Measurements from ENCODE around the gene RIT2.

RIT2 gene

DNA sequence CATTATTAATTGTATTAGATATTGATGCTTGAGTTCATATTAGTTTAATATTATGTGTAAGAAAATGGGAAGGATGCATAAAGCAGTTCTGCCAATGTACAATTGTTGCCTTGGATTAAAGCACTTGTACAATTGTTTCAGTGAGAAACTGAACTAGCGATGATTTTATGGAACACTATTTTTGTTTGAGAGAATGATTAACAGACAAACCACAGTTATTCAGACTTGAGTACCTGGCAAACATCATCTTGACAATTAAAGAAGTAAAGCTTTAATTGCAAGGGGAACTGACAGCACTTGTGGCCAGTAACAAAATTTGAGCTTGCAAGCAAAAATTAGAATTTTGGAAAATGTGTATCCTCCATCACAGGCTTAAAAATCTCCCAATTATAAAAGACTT is 214.3 kb downstream of the RIT2 start:
- no CpG with 5 or more reads among the region's 1 CpG for WGBS, 2 experiments (ENCODE audit: insufficient coverage in 2 of 2)
- no peak overlapping the region for H3K4me3 ChIP-seq (ENCODE audit: extremely low read depth, insufficient read depth, low read length, poor library complexity, severe bottlenecking)
- H3K9me3 ChIP-seq (ENCODE audit: control insufficient read depth, low read length), result no peaks in the 10 kb centered on the region
- no peaks in the 10 kb centered on the region for H3K36me3 ChIP-seq (ENCODE audit: control insufficient read depth, insufficient read depth, low read length)
- H3K4me1 ChIP-seq (ENCODE audit: control insufficient read depth, insufficient read depth, low read length, poor library complexity, severe bottlenecking), result no peaks in the 10 kb centered on the region
- no peak overlapping the region for H3K27ac ChIP-seq (ENCODE audit: low read depth, low read length, severe bottlenecking)

GRCh38 chr18:42893977-42894376 is 221.5 kb downstream of the RIT2 start:
- whole genome bisulfite sequencing, 2 experiments (ENCODE audit: insufficient coverage in 2 of 2), result no CpG with 5 or more reads among the region's 2 CpGs
- no peaks in the 10 kb centered on the region for H3K4me1 ChIP-seq (ENCODE audit: control insufficient read depth, insufficient read depth, low read length, poor library complexity, severe bottlenecking)
- H3K36me3 ChIP-seq (ENCODE audit: control insufficient read depth, insufficient read depth, low read length), result no peaks in the 10 kb centered on the region
- H3K9me3 ChIP-seq (ENCODE audit: control insufficient read depth, low read length), result no peaks in the 10 kb centered on the region
- H3K4me3 ChIP-seq (ENCODE audit: extremely low read depth, insufficient read depth, low read length, poor library complexity, severe bottlenecking), result no peak overlapping the region
- no peak overlapping the region for H3K27ac ChIP-seq (ENCODE audit: low read depth, low read length, severe bottlenecking)

- WGBS, 2 experiments (ENCODE audit: insufficient coverage in 2 of 2), result 100% methylated on average over 1 of the region's 1 CpG; no CpG with 5 or more reads in 1 of the 2 experiments
- Histone ChIP-seq H3K4me3 (ENCODE audit: extremely low read depth, insufficient read depth, low read length, poor library complexity, severe bottlenecking) (no peak overlapping the region), H3K9me3 (ENCODE audit: control insufficient read depth, low read length) (no peaks in the 10 kb centered on the region), H3K36me3 (ENCODE audit: control insufficient read depth, insufficient read depth, low read length) (no peaks in the 10 kb centered on the region), H3K4me1 (ENCODE audit: control insufficient read depth, insufficient read depth, low read length, poor library complexity, severe bottlenecking) (no peaks in the 10 kb centered on the region), H3K27ac (ENCODE audit: low read depth, low read length, severe bottlenecking) (no peak overlapping the region)
Measured at GRCh38 chr18:42892181-42892580, 223.3 kb downstream of the RIT2 start.

GRCh38 chr18:42891705-42892104 is 223.8 kb downstream of the RIT2 start:
- no peak overlapping the region for H3K4me3 ChIP-seq (ENCODE audit: extremely low read depth, insufficient read depth, low read length, poor library complexity, severe bottlenecking)
- WGBS, 2 experiments (ENCODE audit: insufficient coverage in 2 of 2), result 91 to 100% methylated on average over 1 to 2 of the region's 3 CpGs
- no peaks in the 10 kb centered on the region for H3K9me3 ChIP-seq (ENCODE audit: control insufficient read depth, low read length)
- no peaks in the 10 kb centered on the region for H3K4me1 ChIP-seq (ENCODE audit: control insufficient read depth, insufficient read depth, low read length, poor library complexity, severe bottlenecking)
- no peak overlapping the region for H3K27ac ChIP-seq (ENCODE audit: low read depth, low read length, severe bottlenecking)
- H3K36me3 ChIP-seq (ENCODE audit: control insufficient read depth, insufficient read depth, low read length), result no peaks in the 10 kb centered on the region

DNA sequence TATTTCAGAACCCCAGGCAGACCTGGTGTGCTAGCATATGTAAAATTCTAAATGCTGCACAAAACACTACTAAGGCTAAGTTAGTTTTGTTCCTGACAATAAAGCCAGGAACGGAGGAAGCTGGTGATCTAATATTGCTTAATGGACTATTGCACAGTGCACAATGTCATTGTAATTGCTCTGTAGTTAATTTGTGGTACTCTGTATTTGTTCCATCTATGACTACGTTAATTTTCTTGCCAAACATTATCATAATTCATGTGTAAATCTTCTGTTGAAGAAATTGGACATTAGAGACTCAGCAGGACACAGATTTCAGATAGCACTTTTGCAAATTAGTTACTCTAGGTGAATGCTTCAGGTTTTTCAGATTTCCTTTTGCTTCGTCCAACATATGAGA is 232.3 kb downstream of the RIT2 start:
- H3K9me3 ChIP-seq (ENCODE audit: control insufficient read depth, low read length), result no peaks in the 10 kb centered on the region
- no peaks in the 10 kb centered on the region for H3K36me3 ChIP-seq (ENCODE audit: control insufficient read depth, insufficient read depth, low read length)

GRCh38 chr18:42882122-42882521 is 233.4 kb downstream of the RIT2 start:
- Histone ChIP-seq H3K36me3 (ENCODE audit: control insufficient read depth, insufficient read depth, low read length) (no peaks in the 10 kb centered on the region), H3K9me3 (ENCODE audit: control insufficient read depth, low read length) (no peaks in the 10 kb centered on the region), H3K27ac (ENCODE audit: low read depth, low read length, severe bottlenecking) (no peak overlapping the region), H3K4me3 (ENCODE audit: extremely low read depth, insufficient read depth, low read length, poor library complexity, severe bottlenecking) (no peak overlapping the region), H3K4me1 (ENCODE audit: control insufficient read depth, insufficient read depth, low read length, poor library complexity, severe bottlenecking) (no peaks in the 10 kb centered on the region)
- WGBS, 2 experiments (ENCODE audit: insufficient coverage in 2 of 2), result 100% methylated on average over 1 of the region's 3 CpGs; no CpG with 5 or more reads in 1 of the 2 experiments

More for the DNA sequence above, 232.3 kb downstream of the RIT2 start:
- Histone ChIP-seq H3K4me1 (ENCODE audit: control insufficient read depth, insufficient read depth, low read length, poor library complexity, severe bottlenecking) (no peaks in the 10 kb centered on the region), H3K27ac (ENCODE audit: low read depth, low read length, severe bottlenecking) (no peak overlapping the region), H3K4me3 (ENCODE audit: extremely low read depth, insufficient read depth, low read length, poor library complexity, severe bottlenecking) (no peak overlapping the region)
- WGBS, 2 experiments (ENCODE audit: insufficient coverage in 2 of 2), result no CpG with 5 or more reads among the region's 3 CpGs

DNA sequence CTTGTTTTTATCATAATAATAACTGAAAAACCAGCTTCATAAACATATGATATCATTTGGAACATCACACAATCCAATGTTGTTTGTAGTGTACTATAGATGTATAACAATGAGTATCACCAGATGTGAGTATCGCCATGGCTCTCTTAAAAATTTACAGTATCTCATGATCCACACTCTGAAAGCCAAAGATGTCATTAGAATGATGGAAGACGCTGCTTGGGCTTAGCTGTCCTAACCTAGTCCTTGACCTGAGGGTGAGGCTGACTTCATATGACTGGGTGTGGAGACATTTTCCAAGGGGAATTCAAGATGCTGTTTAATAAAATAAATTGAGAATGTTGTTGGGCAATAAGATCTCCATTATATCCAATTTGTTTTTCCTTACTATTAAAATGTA is 242.6 kb downstream of the RIT2 start:
- WGBS, 2 experiments (ENCODE audit: insufficient coverage in 2 of 2), result 82 to 100% methylated on average over 1 to 2 of the region's 2 CpGs
- Histone ChIP-seq H3K36me3 (ENCODE audit: control insufficient read depth, insufficient read depth, low read length) (no peaks in the 10 kb centered on the region), H3K4me1 (ENCODE audit: control insufficient read depth, insufficient read depth, low read length, poor library complexity, severe bottlenecking) (no peaks in the 10 kb centered on the region), H3K4me3 (ENCODE audit: extremely low read depth, insufficient read depth, low read length, poor library complexity, severe bottlenecking) (no peak overlapping the region), H3K9me3 (ENCODE audit: control insufficient read depth, low read length) (no peaks in the 10 kb centered on the region), H3K27ac (ENCODE audit: low read depth, low read length, severe bottlenecking) (no peak overlapping the region)

- Histone ChIP-seq H3K4me3 (ENCODE audit: extremely low read depth, insufficient read depth, low read length, poor library complexity, severe bottlenecking) (no peak overlapping the region), H3K27ac (ENCODE audit: low read depth, low read length, severe bottlenecking) (no peak overlapping the region)
Measured at GRCh38 chr18:42864876-42865275, 250.6 kb downstream of the RIT2 start.

DNA sequence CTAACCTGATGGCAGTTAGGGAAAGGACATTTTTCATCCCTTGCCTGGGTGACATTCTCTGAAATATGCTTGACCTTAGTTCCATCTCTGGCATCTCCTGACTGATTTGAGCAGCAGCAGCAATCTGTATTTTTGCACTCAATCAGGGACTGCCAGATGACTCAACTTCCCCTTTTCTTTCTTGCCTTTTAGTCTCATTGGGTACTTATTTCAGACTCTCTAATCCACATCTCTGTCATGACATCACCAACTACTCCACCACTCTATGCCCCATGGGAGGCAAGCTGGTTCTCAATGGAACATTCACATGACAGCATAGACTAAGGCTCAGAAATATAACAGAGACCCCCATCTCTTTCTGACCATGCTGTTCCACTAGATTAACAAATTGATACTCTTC is 254.2 kb downstream of the RIT2 start:
- H3K36me3 ChIP-seq (ENCODE audit: control insufficient read depth, insufficient read depth, low read length), result no peaks in the 10 kb centered on the region
- no peak overlapping the region for H3K4me3 ChIP-seq (ENCODE audit: extremely low read depth, insufficient read depth, low read length, poor library complexity, severe bottlenecking)
- H3K27ac ChIP-seq (ENCODE audit: low read depth, low read length, severe bottlenecking), result no peak overlapping the region
- no peaks in the 10 kb centered on the region for H3K9me3 ChIP-seq (ENCODE audit: control insufficient read depth, low read length)
- H3K4me1 ChIP-seq (ENCODE audit: control insufficient read depth, insufficient read depth, low read length, poor library complexity, severe bottlenecking), result no peaks in the 10 kb centered on the region

More at GRCh38 chr18:42864876-42865275, 250.6 kb downstream of the RIT2 start:
- no peaks in the 10 kb centered on the region for H3K36me3 ChIP-seq (ENCODE audit: control insufficient read depth, insufficient read depth, low read length)
- no peaks in the 10 kb centered on the region for H3K9me3 ChIP-seq (ENCODE audit: control insufficient read depth, low read length)
- no peaks in the 10 kb centered on the region for H3K4me1 ChIP-seq (ENCODE audit: control insufficient read depth, insufficient read depth, low read length, poor library complexity, severe bottlenecking)

DNA sequence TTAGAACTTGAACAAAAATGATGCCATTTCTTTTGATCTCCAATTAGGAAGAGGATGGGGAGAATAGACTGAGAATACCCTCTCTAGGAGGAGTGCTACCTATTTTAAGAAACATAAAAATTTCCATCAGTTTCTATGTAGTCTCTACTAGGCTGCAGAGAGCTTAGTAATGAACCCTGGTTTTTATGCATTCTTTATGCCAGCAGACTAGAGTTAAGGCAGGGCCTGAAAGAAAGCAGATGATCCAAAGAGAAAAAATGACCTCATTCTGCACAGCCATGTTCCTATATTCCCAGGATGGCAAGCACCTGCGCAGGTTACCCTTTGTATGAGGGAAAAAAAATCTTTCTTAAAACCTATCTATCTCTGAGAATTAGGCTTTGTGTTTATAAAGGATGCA is 254.9 kb downstream of the RIT2 start:
- Histone ChIP-seq H3K27ac (ENCODE audit: low read depth, low read length, severe bottlenecking) (no peak overlapping the region), H3K4me3 (ENCODE audit: extremely low read depth, insufficient read depth, low read length, poor library complexity, severe bottlenecking) (no peak overlapping the region), H3K36me3 (ENCODE audit: control insufficient read depth, insufficient read depth, low read length) (no peaks in the 10 kb centered on the region), H3K9me3 (ENCODE audit: control insufficient read depth, low read length) (no peaks in the 10 kb centered on the region), H3K4me1 (ENCODE audit: control insufficient read depth, insufficient read depth, low read length, poor library complexity, severe bottlenecking) (no peaks in the 10 kb centered on the region)
- no CpG with 5 or more reads among the region's 1 CpG for WGBS, 2 experiments (ENCODE audit: insufficient coverage in 2 of 2)

DNA sequence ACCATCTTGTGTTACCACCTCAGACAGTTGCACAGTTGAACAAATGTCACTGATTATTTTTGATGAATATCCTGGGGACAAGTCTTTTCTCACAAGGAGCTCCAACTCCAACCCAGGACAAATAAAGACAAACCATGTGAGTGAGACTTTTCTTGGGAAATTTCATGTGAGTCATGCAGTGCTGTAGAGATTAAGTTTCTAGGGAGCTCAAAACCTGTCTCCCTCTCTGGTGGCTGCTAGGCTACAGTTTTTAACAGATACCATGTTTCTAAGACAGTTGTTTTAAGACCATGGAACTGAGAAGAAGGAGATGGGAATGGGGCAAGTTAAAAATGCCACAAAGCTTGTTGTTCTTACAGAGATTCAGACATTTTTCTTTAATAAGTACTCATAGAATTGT is 255.5 kb downstream of the RIT2 start:
- Histone ChIP-seq H3K4me3 (ENCODE audit: extremely low read depth, insufficient read depth, low read length, poor library complexity, severe bottlenecking) (no peak overlapping the region), H3K4me1 (ENCODE audit: control insufficient read depth, insufficient read depth, low read length, poor library complexity, severe bottlenecking) (no peaks in the 10 kb centered on the region), H3K9me3 (ENCODE audit: control insufficient read depth, low read length) (no peaks in the 10 kb centered on the region), H3K36me3 (ENCODE audit: control insufficient read depth, insufficient read depth, low read length) (no peaks in the 10 kb centered on the region), H3K27ac (ENCODE audit: low read depth, low read length, severe bottlenecking) (no peak overlapping the region)

DNA sequence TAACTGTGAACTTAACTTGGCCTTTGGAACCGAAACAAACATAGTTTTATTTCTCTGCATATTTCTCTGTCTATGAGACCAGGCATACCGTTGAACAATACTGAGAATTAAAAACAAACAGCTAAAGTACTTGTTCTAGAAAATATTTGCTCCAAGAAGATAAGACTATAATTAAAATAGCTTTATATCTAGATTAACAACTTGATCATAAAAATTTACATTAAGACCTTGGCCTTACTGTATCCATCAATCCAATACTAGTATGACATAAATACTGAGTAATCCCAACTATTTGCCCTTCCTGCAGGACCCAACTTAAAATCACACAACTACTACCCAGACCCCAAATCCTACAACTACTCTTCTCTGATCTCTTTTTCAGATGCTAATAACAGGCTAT is 260.9 kb downstream of the RIT2 start:
- Histone ChIP-seq H3K9me3 (ENCODE audit: control insufficient read depth, low read length) (no peaks in the 10 kb centered on the region), H3K4me3 (ENCODE audit: extremely low read depth, insufficient read depth, low read length, poor library complexity, severe bottlenecking) (no peak overlapping the region), H3K36me3 (ENCODE audit: control insufficient read depth, insufficient read depth, low read length) (no peaks in the 10 kb centered on the region), H3K4me1 (ENCODE audit: control insufficient read depth, insufficient read depth, low read length, poor library complexity, severe bottlenecking) (no peaks in the 10 kb centered on the region), H3K27ac (ENCODE audit: low read depth, low read length, severe bottlenecking) (no peak overlapping the region)
- 100% methylated on average over 1 of the region's 2 CpGs; no CpG with 5 or more reads in 1 of the 2 experiments for WGBS, 2 experiments (ENCODE audit: insufficient coverage in 2 of 2)

All from mesodermal cell (in vitro differentiated cells).